NCI-H146 treated with DMSO at 0.1 percent for 48 hours (cell line): ENCODE results near the gene RIN3.

Source experiments
- DNase-seq: peaks from one replicate; lab custom pipeline; 2025; ENCODE audit not compliant: unreplicated experiment; lab: John Stamatoyannopoulos, UW

Gene RIN3

GRCh38 chr14:92486881-92487280 lies 26.7 kb upstream of the RIN3 start:
- no peak for DNase-seq

- no peak for DNase-seq
These were observed 26.0 kb upstream of the RIN3 start for GRCh38 chr14:92487513-92488133.

- no peak for DNase-seq
These were observed 24.0 kb upstream of the RIN3 start for GRCh38 chr14:92489394-92490238.

- no peak for DNase-seq
These were observed 23.2 kb upstream of the RIN3 start for GRCh38 chr14:92490239-92490959.

- no peak for DNase-seq
These were observed 21.8 kb upstream of the RIN3 start for GRCh38 chr14:92491782-92492181.

GRCh38 chr14:92492258-92492657 lies 21.3 kb upstream of the RIN3 start:
- no peak for DNase-seq

- no peak for DNase-seq
These were observed 20.6 kb upstream of the RIN3 start for GRCh38 chr14:92493024-92493423.

- DNase-seq = no peak
These were observed 20.1 kb upstream of the RIN3 start for GRCh38 chr14:92493492-92493891.

GRCh38 chr14:92494512-92494911 lies 19.1 kb upstream of the RIN3 start:
- DNase-seq = no peak

- no peak for DNase-seq
These were observed 18.6 kb upstream of the RIN3 start for GRCh38 chr14:92495027-92495426.

- DNase-seq = no peak
These were observed 17.3 kb upstream of the RIN3 start for GRCh38 chr14:92496191-92496857.

- no peak for DNase-seq
These were observed 16.2 kb upstream of the RIN3 start for GRCh38 chr14:92497391-92497790.

GRCh38 chr14:92499234-92499633 lies 14.3 kb upstream of the RIN3 start:
- no peak for DNase-seq

- DNase-seq = no peak
These were observed 13.1 kb upstream of the RIN3 start for GRCh38 chr14:92500491-92500941.

- DNase-seq = no peak
These were observed 11.7 kb upstream of the RIN3 start for GRCh38 chr14:92501891-92502351.

GRCh38 chr14:92502541-92503286 lies 10.9 kb upstream of the RIN3 start:
- DNase-seq = no peak

GRCh38 chr14:92503756-92504491 lies 9.7 kb upstream of the RIN3 start:
- no peak for DNase-seq

- no peak for DNase-seq
These were observed 7.8 kb upstream of the RIN3 start for GRCh38 chr14:92505826-92506225.

GRCh38 chr14:92506231-92506630 lies 7.3 kb upstream of the RIN3 start:
- DNase-seq = no peak
